HepG2 (cell line): Measurements from ENCODE around the gene ZBTB45. TPM values are rescaled to one million over a fixed set of nuclear protein-coding genes. Genes with fewer than 3 reads are reported as not detected.

ENCODE experiments used
- ASH2L ChIP-seq: fragments of 300-600, 200-600 bp; sonication (generic); IDR thresholded peaks from 2 replicates; pipeline ENCODE4 v1.7.0; 2017; ENCODE audit warnings: low read depth, mild to moderate bottlenecking, moderate library complexity, mixed read lengths, low read length; ENCODE audit not compliant: insufficient read length
- CBX1 ChIP-seq: IDR thresholded peaks from one replicate; pipeline ENCODE4 v1.6.1; 2016; ENCODE audit warnings: antibody characterized with exemption, low read depth
- ERF ChIP-seq: IDR thresholded peaks from 2 replicates; pipeline ENCODE4 v1.6.1; 2018; ENCODE audit warnings: missing biosample characterization, missing genetic modification reagents
- GABPB1 ChIP-seq: IDR thresholded peaks from 2 replicates; pipeline ENCODE4 v1.6.1; 2016; ENCODE audit warnings: mild to moderate bottlenecking, missing genetic modification reagents, moderate library complexity, missing compliant biosample characterization
- GTF3A ChIP-seq: sonication (generic); formaldehyde crosslinking; conservative IDR thresholded peaks from 2 replicates; pipeline ENCODE4 v1.4.0; 2020; ENCODE audit warnings: mild to moderate bottlenecking, missing genetic modification reagents
- HCFC1 ChIP-seq: fragments of 150-350 bp; IDR thresholded peaks from 2 replicates; pipeline ENCODE4 v1.6.1; 2014; ENCODE audit warnings: low read depth, low read length
- HNF1B ChIP-seq: sonication (generic); formaldehyde crosslinking; IDR thresholded peaks from 2 replicates; pipeline ENCODE4 v1.5.1; 2020; ENCODE audit warnings: mild to moderate bottlenecking, moderate library complexity, missing genetic modification reagents
- HOXA3 ChIP-seq: sonication (generic); formaldehyde crosslinking; IDR thresholded peaks from 2 replicates; pipeline ENCODE4 v1.5.0; 2020; ENCODE audit warnings: missing genetic modification reagents
- MIER3 ChIP-seq: IDR thresholded peaks from 2 replicates; pipeline ENCODE4 v1.6.1; 2016; ENCODE audit warnings: missing compliant biosample characterization, borderline replicate concordance
- NFYC ChIP-seq: IDR thresholded peaks from 2 replicates; pipeline ENCODE4 v1.6.1; 2016; ENCODE audit warnings: missing genetic modification reagents, missing compliant biosample characterization
- PCBP1 ChIP-seq: fragments of 200-400 bp; formaldehyde crosslinking; IDR thresholded peaks from 2 replicates; pipeline ENCODE4 v1.6.1; 2017; ENCODE audit warnings: mild to moderate bottlenecking, low read depth, low read length, borderline replicate concordance
- PCBP2 ChIP-seq: fragments of 200-400 bp; formaldehyde crosslinking; optimal IDR thresholded peaks from 2 replicates; pipeline ENCODE3; 2018; ENCODE audit warnings: low read length, low read depth; ENCODE audit not compliant: poor library complexity, severe bottlenecking
- POLR2AphosphoS5 ChIP-seq: IDR thresholded peaks from 2 replicates; pipeline ENCODE4 v1.6.1; 2012; ENCODE audit warnings: low read depth, low read length
- PTBP1 ChIP-seq: fragments of 200-400 bp; formaldehyde crosslinking; IDR thresholded peaks from 2 replicates; pipeline ENCODE4 v1.6.1; 2018; ENCODE audit warnings: low read length, low read depth; ENCODE audit not compliant: poor library complexity, severe bottlenecking
- RELA ChIP-seq: sonication (generic); formaldehyde crosslinking; IDR thresholded peaks from 2 replicates; pipeline ENCODE4 v1.4.0; 2020; ENCODE audit warnings: missing genetic modification reagents
- SALL1 ChIP-seq: sonication (generic); formaldehyde crosslinking; IDR thresholded peaks from 2 replicates; pipeline ENCODE4 v1.8.0; 2022; ENCODE audit warnings: mild to moderate bottlenecking, missing genetic modification reagents
- TFDP1 ChIP-seq: IDR thresholded peaks from 2 replicates; pipeline ENCODE4 v1.6.1; 2016; ENCODE audit warnings: missing compliant biosample characterization, missing genetic modification reagents, borderline replicate concordance
- THYN1 ChIP-seq: sonication (generic); formaldehyde crosslinking; IDR thresholded peaks from 2 replicates; pipeline ENCODE4 v1.8.1; 2023; ENCODE audit warnings: low read depth, mild to moderate bottlenecking, moderate library complexity, missing genetic modification reagents, borderline replicate concordance
- UBTF ChIP-seq: sonication (generic); formaldehyde crosslinking; IDR thresholded peaks from 2 replicates; pipeline ENCODE4 v1.4.0; 2020; ENCODE audit warnings: mild to moderate bottlenecking, missing genetic modification reagents
- YEATS2 ChIP-seq: sonication (generic); formaldehyde crosslinking; IDR thresholded peaks from 2 replicates; pipeline ENCODE4 v1.4.0; 2020; ENCODE audit warnings: missing genetic modification reagents, borderline replicate concordance
- ZBTB21 ChIP-seq: sonication (generic); formaldehyde crosslinking; IDR thresholded peaks from 2 replicates; pipeline ENCODE4 v1.4.0; 2020; ENCODE audit warnings: missing genetic modification reagents
- ZNF335 ChIP-seq: sonication (generic); formaldehyde crosslinking; IDR thresholded peaks from 2 replicates; pipeline ENCODE4 v1.4.0; 2020; ENCODE audit warnings: missing genetic modification reagents
- ZNF350 ChIP-seq: sonication (generic); formaldehyde crosslinking; IDR thresholded peaks from 2 replicates; pipeline ENCODE4 v1.4.0; 2020; ENCODE audit warnings: mild to moderate bottlenecking, low read depth, missing genetic modification reagents, borderline replicate concordance
- polyA plus RNA-seq, 8 experiments: library from polyadenylated mRNA; depleted of rRNA in 3 of 8; stranded (reverse) in 7 of 8; unstranded in 1 of 8; fragments of >200 nt; fragmentation: Illumina TruSeq in 4 of 8; extraction: Trizol in 4 of 8; gene quantifications; 2 replicates each; pipeline versions ENCODE4 v1.2.1 to v1.2.3, GENCODE V29; 2011 to 2016; ENCODE audit warnings: low read depth in 4 of 8, missing spikeins in 1 of 8, mixed read lengths in 1 of 8; ENCODE audit not compliant: insufficient read depth in 1 of 8
- total RNA-seq, 5 experiments: library from RNA; depleted of rRNA; stranded (reverse); fragments of >200 nt; fragmentation: Illumina TruSeq; extraction: Trizol; gene quantifications; 2 replicates each; pipeline ENCODE4 v1.2.3, GENCODE V29; 2016; ENCODE audit warnings: low read depth in 1 of 5
- TF ChIP-seq, protein P1 (sequence below): conservative IDR thresholded peaks from 2 replicates; pipeline ENCODE4 v1.6.1; 2018; ENCODE audit warnings: missing genetic modification reagents

Gene ZBTB45
- total and polyA plus RNA-seq, 2 of the 13 experiments (the other 11 are each of a cell fraction or from before 2014, with no cell fraction given) = 3.0 to 3.7 TPM

- TF ChIP-seq GABPB1 (CRISPR knock-in tag) (peak; percentile 97), HNF1B (peak; percentile 66; the same call in 1 of the 2 replicates), ASH2L (no peak), PCBP2 (no peak), SALL1 (CRISPR knock-in tag) (peak; percentile 30; the same call in 1 of the 2 replicates), ZBTB21 (CRISPR knock-in tag) (no peak), POLR2AphosphoS5 (peak; percentile 45), YEATS2 (CRISPR knock-in tag) (peak; percentile 51; the same call in 1 of the 2 replicates), TFDP1 (CRISPR knock-in tag) (peak; percentile 40; the same call in 1 of the 2 replicates), PCBP1 (no peak), THYN1 (no peak), ZNF350 (CRISPR knock-in tag) (0 out of 2 replicates have a peak, but pooled peaks have one; percentile 33), HOXA3 (CRISPR knock-in tag) (peak; percentile 77; the same call in 1 of the 2 replicates), HCFC1 (peak; percentile 83), CBX1 (no peak), UBTF (CRISPR knock-in tag) (peak; percentile 47), MIER3 (peak; percentile 68), PTBP1 (no peak), GTF3A (no peak), RELA (CRISPR knock-in tag) (no peak), NFYC (CRISPR knock-in tag) (peak; percentile 88), ZNF335 (CRISPR knock-in tag) (peak; percentile 66; the same call in 1 of the 2 replicates), ERF (peak; percentile 71)
- TF ChIP-seq, protein P1, sequence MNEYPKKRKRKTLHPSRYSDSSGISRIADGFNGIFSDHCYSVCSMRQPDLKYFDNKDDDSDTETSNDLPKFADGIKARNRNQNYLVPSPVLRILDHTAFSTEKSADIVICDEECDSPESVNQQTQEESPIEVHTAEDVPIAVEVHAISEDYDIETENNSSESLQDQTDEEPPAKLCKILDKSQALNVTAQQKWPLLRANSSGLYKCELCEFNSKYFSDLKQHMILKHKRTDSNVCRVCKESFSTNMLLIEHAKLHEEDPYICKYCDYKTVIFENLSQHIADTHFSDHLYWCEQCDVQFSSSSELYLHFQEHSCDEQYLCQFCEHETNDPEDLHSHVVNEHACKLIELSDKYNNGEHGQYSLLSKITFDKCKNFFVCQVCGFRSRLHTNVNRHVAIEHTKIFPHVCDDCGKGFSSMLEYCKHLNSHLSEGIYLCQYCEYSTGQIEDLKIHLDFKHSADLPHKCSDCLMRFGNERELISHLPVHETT (CRISPR knock-in tag) = 0 out of 2 replicates have a peak, but pooled peaks have one; percentile 41
Measured at GRCh38 chr19:58466760-58467589, 52.6 kb downstream of the ZBTB45 start, which contains the start of gene ZNF324 (continued).
